ENCODE results near the gene GNAI3.

Gene GNAI3

GRCh38 chr1:109630081-109630897, 81.9 kb downstream of the GNAI3 start:
- no peak overlapping the region for H3K27ac ChIP-seq (ENCODE audit: low read depth, low read length)
- H4K20me1 ChIP-seq (ENCODE audit: control insufficient read depth, insufficient read depth, low read depth, low read length): no peaks in the 10 kb centered on the region
- H3K4me1 ChIP-seq (ENCODE audit: control insufficient read depth, low read length): peaks cover 3% of the 10 kb centered on the region; the same call in 1 of the 2 replicates
- no peaks in the 10 kb centered on the region for H3K9me2 ChIP-seq (replicated peaks; ENCODE audit: control insufficient read depth, low read length)
- peaks cover 2% of the 10 kb centered on the region; the same call in 1 of the 2 replicates for H3K79me2 ChIP-seq (ENCODE audit: control insufficient read depth, low read length)
- peaks cover 3% of the 10 kb centered on the region; the same call in 1 of the 2 replicates for H3F3A ChIP-seq (ENCODE audit: control insufficient read depth, insufficient read depth)
- H3K36me3 ChIP-seq (ENCODE audit: control insufficient read depth, low read length): peaks cover 49% of the 10 kb centered on the region
- TF ChIP-seq EZH2phosphoT487 (IDR thresholded peaks at IDR 0.05; ENCODE audit: borderline replicate concordance, low read length) (no peak), CTCF (IDR thresholded peaks at IDR 0.05; ENCODE audit: low read depth, low read length, poor library complexity, severe bottlenecking) (peak; percentile 13)
- no peaks in the 10 kb centered on the region for H3K9me3 ChIP-seq (ENCODE audit: control insufficient read depth, insufficient read depth, low read length)
- H3K4me3 ChIP-seq (ENCODE audit: low read length): no peak overlapping the region
- H3K4me2 ChIP-seq (ENCODE audit: low read length): no peak overlapping the region
- no peaks in the 10 kb centered on the region for H3K27me3 ChIP-seq (ENCODE audit: control insufficient read depth, low read length)

DNA sequence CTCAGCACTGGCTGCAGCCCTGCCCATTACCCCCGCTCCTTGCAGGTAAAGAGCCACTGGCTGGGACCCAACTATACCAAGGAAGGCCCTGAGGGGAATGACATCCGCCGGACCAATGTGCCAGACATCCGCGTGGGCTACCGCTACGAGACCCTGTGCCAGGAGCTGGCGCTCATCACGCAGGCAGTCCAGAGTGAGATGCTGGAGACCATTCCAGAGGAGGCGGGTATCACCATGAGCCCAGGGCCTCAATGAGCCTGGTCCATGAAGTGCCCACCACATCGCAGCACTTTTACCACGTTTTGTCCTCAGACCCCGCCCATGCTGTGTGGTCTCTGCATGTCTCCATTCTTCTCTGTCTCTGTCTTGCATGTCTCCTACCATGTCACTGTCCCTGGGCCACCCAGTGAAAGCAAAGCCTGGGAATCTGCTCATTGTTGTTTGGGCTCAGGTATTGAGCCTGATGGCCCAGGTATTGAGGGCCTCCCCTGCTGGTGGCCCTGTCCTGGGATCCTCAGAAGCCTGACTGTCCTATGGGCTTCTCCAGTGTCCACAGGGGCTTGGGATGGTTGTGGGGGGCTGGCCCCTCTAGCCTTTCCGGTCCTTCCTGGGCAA, 82.6 kb downstream of the GNAI3 start:
- no peaks in the 10 kb centered on the region for H3K9me2 ChIP-seq (replicated peaks; ENCODE audit: control insufficient read depth, low read length)
- no peak overlapping the region for H3K4me2 ChIP-seq (ENCODE audit: low read length)
- TF ChIP-seq CTCF (IDR thresholded peaks at IDR 0.05; ENCODE audit: low read depth, low read length, poor library complexity, severe bottlenecking) (peak; percentile 4), EZH2phosphoT487 (IDR thresholded peaks at IDR 0.05; ENCODE audit: borderline replicate concordance, low read length) (no peak)
- 0 out of 2 replicates have a peak, but pooled peaks cover 3% of the 10 kb centered on the region for H3K4me1 ChIP-seq (ENCODE audit: control insufficient read depth, low read length)
- no peaks in the 10 kb centered on the region for H3K79me2 ChIP-seq (ENCODE audit: control insufficient read depth, low read length)
- H3K27ac ChIP-seq (ENCODE audit: low read depth, low read length): no peak overlapping the region
- H3K4me3 ChIP-seq (ENCODE audit: low read length): no peak overlapping the region
- no peaks in the 10 kb centered on the region for H3K27me3 ChIP-seq (ENCODE audit: control insufficient read depth, low read length)
- H4K20me1 ChIP-seq (ENCODE audit: control insufficient read depth, insufficient read depth, low read depth, low read length): no peaks in the 10 kb centered on the region
- peaks cover 47% of the 10 kb centered on the region for H3K36me3 ChIP-seq (ENCODE audit: control insufficient read depth, low read length)
- no peaks in the 10 kb centered on the region for H3K9me3 ChIP-seq (ENCODE audit: control insufficient read depth, insufficient read depth, low read length)
- H3F3A ChIP-seq (ENCODE audit: control insufficient read depth, insufficient read depth): peaks cover 3% of the 10 kb centered on the region; the same call in 1 of the 2 replicates

GRCh38 chr1:109631513-109632505, 83.4 kb downstream of the GNAI3 start:
- H3K4me3 ChIP-seq (ENCODE audit: low read length): no peak overlapping the region
- H3K9me3 ChIP-seq (ENCODE audit: control insufficient read depth, insufficient read depth, low read length): no peaks in the 10 kb centered on the region
- 0 out of 2 replicates have a peak, but pooled peaks cover 3% of the 10 kb centered on the region for H3K4me1 ChIP-seq (ENCODE audit: control insufficient read depth, low read length)
- no peaks in the 10 kb centered on the region for H3K79me2 ChIP-seq (ENCODE audit: control insufficient read depth, low read length)
- no peaks in the 10 kb centered on the region for H3K27me3 ChIP-seq (ENCODE audit: control insufficient read depth, low read length)
- H3K9me2 ChIP-seq (replicated peaks; ENCODE audit: control insufficient read depth, low read length): no peaks in the 10 kb centered on the region
- H3K27ac ChIP-seq (ENCODE audit: low read depth, low read length): no peak overlapping the region
- TF ChIP-seq EZH2phosphoT487 (IDR thresholded peaks at IDR 0.05; ENCODE audit: borderline replicate concordance, low read length) (no peak), CTCF (IDR thresholded peaks at IDR 0.05; ENCODE audit: low read depth, low read length, poor library complexity, severe bottlenecking) (no peak)
- H3F3A ChIP-seq (ENCODE audit: control insufficient read depth, insufficient read depth): peaks cover 3% of the 10 kb centered on the region; the same call in 1 of the 2 replicates
- no peaks in the 10 kb centered on the region for H4K20me1 ChIP-seq (ENCODE audit: control insufficient read depth, insufficient read depth, low read depth, low read length)
- no peak overlapping the region for H3K4me2 ChIP-seq (ENCODE audit: low read length)
- peaks cover 42% of the 10 kb centered on the region for H3K36me3 ChIP-seq (ENCODE audit: control insufficient read depth, low read length)
